Fibroblast of pulmonary artery (primary cell): ENCODE data around the gene NSDHL.
A peak's percentile ranks its signal among the peaks of the same experiment; 100 is the strongest.

Source experiments
- DNase-seq: peaks from one replicate; pipeline ENCODE4 v3.0.0-alpha.2; 2010; ENCODE audit warnings: low read depth
- H3K4me3 ChIP-seq: replicated peaks from 2 replicates; pipeline ENCODE4 v1.5.1; 2011; ENCODE audit warnings: low read depth, mild to moderate bottlenecking, control low read depth, low read length, moderate library complexity
- CTCF ChIP-seq: IDR thresholded peaks from 2 replicates; pipeline ENCODE4 v1.5.1; 2011; ENCODE audit warnings: mild to moderate bottlenecking, control low read depth, low read length, inconsistent platforms; ENCODE audit errors: missing control alignments

The NSDHL gene

GRCh38 chrX:152913346-152913745 is 82.5 kb downstream of the NSDHL start:
- TF ChIP-seq CTCF = no peak

GRCh38 chrX:152913910-152914309 is 83.0 kb downstream of the NSDHL start:
- no peak for TF ChIP-seq CTCF
- DNase-seq = no peak
- H3K4me3 ChIP-seq = no peak overlapping the region

More at GRCh38 chrX:152913346-152913745, 82.5 kb downstream of the NSDHL start:
- H3K4me3 ChIP-seq = no peak overlapping the region
- no peak for DNase-seq

GRCh38 chrX:152915541-152916241 is 84.8 kb downstream of the NSDHL start:
- peak; percentile 65 for TF ChIP-seq CTCF
- peak; percentile 33 for DNase-seq
- no peak overlapping the region for H3K4me3 ChIP-seq

GRCh38 chrX:152917656-152918579 is 87.1 kb downstream of the NSDHL start:
- DNase-seq = no peak
- no peak for TF ChIP-seq CTCF
- H3K4me3 ChIP-seq = no peak overlapping the region

- TF ChIP-seq CTCF = no peak
- no peak overlapping the region for H3K4me3 ChIP-seq
- no peak for DNase-seq
These were observed 87.8 kb downstream of the NSDHL start for GRCh38 chrX:152918707-152919106.
